AG04450 (cell line): Measurements from ENCODE around the gene CADM1. TPM values are rescaled to one million over a fixed set of nuclear protein-coding genes. Genes with fewer than 3 reads are reported as not detected.
A peak's percentile ranks its signal among the peaks of the same experiment; 100 is the strongest.

Experiments
- CTCF ChIA-PET: fragments of 300-600, 350-600 bp; formaldehyde crosslinking; extraction: SDS; loops from one replicate; lab custom pipeline; 2022; ENCODE audit warnings: antibody characterized with exemption, inconsistent platforms; lab: Charles Lee
- POLR2A ChIA-PET: fragments of 350-600 bp; formaldehyde crosslinking; extraction: SDS; loops from one replicate; lab custom pipeline; 2021; ENCODE audit warnings: antibody characterized with exemption, inconsistent platforms; lab: Yijun Ruan, JAX
- DNase-seq: peaks from one replicate; pipeline ENCODE4 v3.0.0-alpha.2; 2011; ENCODE audit warnings: low read depth, low spot score
- H3K27ac ChIP-seq: one replicate; pipeline ENCODE4 v1.5.1; 2012; ENCODE audit warnings: low read depth, low read length, control low read depth
- H3K27me3 ChIP-seq: one replicate; pipeline ENCODE4 v1.6.0; 2012; ENCODE audit warnings: low read length; ENCODE audit not compliant: control insufficient read depth, insufficient read depth
- H3K4me3 ChIP-seq: 2 replicates; pipeline ENCODE4 v1.5.1; 2011; ENCODE audit warnings: mild to moderate bottlenecking, low read depth, low read length, control low read depth
- H3K9me3 ChIP-seq: 2 replicates; pipeline ENCODE4 v1.5.1; 2012; ENCODE audit warnings: low read length; ENCODE audit not compliant: control insufficient read depth, insufficient read depth
- polyA plus RNA-seq: library from polyadenylated mRNA; depleted of rRNA; stranded (reverse); fragments of >200 nt; gene quantifications from 2 replicates; pipeline ENCODE4 v1.2.3, GENCODE V29; 2011
- TF ChIP-seq, protein P1 (sequence below): IDR thresholded peaks from 2 replicates; pipeline ENCODE4 v1.5.1; 2011; ENCODE audit warnings: low read depth, low read length, control low read depth, inconsistent platforms

The CADM1 gene
- polyA plus RNA-seq, 1 experiment, result 70.7 TPM

DNA sequence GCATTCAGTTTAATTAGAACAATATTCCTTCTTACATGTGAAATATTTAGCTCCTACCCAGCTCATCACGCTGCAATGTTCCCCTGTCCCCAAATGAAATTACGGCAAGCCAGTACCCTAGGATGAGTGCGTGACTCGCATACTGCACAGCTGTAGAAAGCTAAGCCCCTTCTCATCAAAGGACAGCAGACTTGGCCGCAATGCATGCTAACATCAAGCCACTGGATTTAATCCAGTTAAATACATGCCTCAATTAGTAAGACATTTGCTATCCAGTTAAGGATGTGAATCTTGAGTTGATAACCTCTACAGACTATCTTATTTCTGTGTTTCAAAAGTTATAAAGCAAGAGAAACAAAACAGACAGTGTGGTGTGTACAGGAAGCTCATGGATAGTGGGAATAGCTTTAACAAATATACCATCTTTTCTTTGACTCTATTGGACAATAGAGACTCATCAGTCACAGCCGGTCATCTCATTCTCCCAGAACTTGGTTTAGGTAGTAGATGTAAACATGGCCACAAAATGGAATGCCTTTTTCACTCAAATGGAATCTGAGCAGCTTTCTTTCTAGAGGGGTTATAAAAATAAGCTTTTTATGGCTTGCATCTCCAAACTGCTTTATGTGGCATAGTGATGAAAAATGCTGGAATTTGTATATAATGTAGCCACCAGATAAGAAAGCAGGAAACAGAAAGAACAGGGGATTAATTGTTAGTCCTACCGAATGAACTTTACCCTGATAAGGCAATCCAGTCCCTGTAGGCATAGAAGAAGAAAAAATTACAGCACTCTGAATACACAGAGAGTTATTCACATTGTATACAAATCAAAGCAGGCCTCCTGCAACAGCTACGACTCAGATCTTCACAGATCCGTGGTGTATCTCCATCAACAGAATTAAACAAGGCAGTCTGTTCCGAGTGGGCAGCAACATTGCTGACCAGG is 224.1 kb downstream of the CADM1 start:
- no peaks in the 10 kb centered on the region for H3K9me3 ChIP-seq
- TF ChIP-seq, protein P1, sequence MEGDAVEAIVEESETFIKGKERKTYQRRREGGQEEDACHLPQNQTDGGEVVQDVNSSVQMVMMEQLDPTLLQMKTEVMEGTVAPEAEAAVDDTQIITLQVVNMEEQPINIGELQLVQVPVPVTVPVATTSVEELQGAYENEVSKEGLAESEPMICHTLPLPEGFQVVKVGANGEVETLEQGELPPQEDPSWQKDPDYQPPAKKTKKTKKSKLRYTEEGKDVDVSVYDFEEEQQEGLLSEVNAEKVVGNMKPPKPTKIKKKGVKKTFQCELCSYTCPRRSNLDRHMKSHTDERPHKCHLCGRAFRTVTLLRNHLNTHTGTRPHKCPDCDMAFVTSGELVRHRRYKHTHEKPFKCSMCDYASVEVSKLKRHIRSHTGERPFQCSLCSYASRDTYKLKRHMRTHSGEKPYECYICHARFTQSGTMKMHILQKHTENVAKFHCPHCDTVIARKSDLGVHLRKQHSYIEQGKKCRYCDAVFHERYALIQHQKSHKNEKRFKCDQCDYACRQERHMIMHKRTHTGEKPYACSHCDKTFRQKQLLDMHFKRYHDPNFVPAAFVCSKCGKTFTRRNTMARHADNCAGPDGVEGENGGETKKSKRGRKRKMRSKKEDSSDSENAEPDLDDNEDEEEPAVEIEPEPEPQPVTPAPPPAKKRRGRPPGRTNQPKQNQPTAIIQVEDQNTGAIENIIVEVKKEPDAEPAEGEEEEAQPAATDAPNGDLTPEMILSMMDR, result no peak
- peak overlapping the region; percentile 79 for H3K27ac ChIP-seq
- no peak overlapping the region for H3K4me3 ChIP-seq
- ChIA-PET POLR2A (interaction anchor here (0.7 to 1.5 kb wide), 8 partner anchors 29 to 342 kb away, joined by 3 to 11 read pairs (median 4); no protein-coding TSS in a partner anchor), CTCF (interaction anchor here (0.6 to 2.6 kb wide), 8 partner anchors 10 to 596 kb away, joined by 3 to 11 read pairs (median 3); partner anchors contain the start of gene CADM1)
- no peaks in the 10 kb centered on the region for H3K27me3 ChIP-seq
- DNase-seq, result peak; percentile 63

DNA sequence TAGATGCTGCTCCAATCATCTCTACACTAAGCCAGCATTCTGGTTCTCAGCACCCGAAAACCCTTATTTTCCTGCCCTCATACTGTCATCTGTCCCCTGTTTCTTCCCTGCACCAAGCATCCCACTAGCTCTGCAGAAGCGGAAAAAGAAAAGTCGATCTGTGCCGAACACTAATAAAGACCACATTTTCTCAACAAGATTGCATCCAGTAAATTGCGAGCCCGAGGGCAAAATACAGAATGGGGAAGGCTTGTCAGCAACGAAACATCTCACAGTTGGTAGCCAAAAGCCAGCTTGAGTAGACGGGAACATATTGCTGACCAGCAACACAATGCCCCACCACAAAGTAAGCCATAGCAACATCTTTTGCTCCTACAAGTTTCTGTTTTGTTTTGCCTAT is 227.4 kb downstream of the CADM1 start:
- no peaks in the 10 kb centered on the region for H3K9me3 ChIP-seq
- H3K27me3 ChIP-seq, result no peaks in the 10 kb centered on the region
- H3K27ac ChIP-seq, result no peak overlapping the region
- ChIA-PET POLR2A (no interaction called here), CTCF (no interaction called here)
- DNase-seq, result no peak
- H3K4me3 ChIP-seq, result no peak overlapping the region
- TF ChIP-seq, protein P1, result no peak

DNA sequence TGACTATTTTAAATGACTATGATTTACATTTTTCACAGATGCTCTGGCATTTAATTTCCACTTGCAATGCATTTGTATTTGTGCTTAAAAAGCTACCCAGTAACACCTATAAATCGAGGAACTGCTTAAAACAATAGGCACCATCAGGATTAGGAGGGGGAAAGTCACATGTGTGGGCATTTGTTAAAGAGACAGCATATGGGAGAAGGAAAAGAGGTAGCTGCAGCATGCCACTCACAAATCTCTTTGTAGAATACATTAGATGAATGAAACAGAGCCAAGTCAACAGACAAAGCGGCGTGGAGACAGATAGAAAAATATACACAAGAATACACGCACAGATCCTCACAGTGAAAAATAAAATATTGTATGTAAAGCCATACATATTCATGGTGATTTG is 228.0 kb downstream of the CADM1 start:
- Histone ChIP-seq H3K27ac (no peak overlapping the region), H3K9me3 (no peaks in the 10 kb centered on the region), H3K27me3 (no peaks in the 10 kb centered on the region), H3K4me3 (no peak overlapping the region)
- TF ChIP-seq, protein P1, result no peak
- CTCF ChIA-PET, result interaction anchor here (0.8 kb wide), 1 partner anchor 9 kb away, joined by 3 read pairs; no protein-coding TSS in a partner anchor
- POLR2A ChIA-PET, result no interaction called here
- DNase-seq, result no peak

DNA sequence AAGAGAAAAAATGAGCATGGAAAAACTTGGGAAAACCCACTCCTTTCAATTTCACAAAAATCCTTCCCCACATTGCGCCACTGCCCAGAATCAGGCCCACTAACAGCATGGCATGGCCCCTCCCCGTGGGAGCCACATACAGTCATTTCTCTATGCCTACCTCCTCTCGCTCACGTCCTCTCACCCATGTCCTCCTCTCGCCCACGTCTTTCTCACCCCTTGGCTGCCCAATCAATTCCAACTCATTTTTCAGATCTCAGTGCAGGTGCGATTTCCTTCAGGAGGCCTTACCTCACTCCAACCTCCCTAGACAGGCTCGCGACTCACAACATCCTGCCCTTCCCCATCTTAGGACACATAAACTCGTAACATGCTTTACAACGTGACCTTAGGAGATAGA is 229.2 kb downstream of the CADM1 start:
- TF ChIP-seq, protein P1, result no peak
- Histone ChIP-seq H3K27ac (no peak overlapping the region), H3K4me3 (no peak overlapping the region), H3K27me3 (no peaks in the 10 kb centered on the region), H3K9me3 (no peaks in the 10 kb centered on the region)
- ChIA-PET CTCF (no interaction called here), POLR2A (no interaction called here)
- DNase-seq, result no peak

DNA sequence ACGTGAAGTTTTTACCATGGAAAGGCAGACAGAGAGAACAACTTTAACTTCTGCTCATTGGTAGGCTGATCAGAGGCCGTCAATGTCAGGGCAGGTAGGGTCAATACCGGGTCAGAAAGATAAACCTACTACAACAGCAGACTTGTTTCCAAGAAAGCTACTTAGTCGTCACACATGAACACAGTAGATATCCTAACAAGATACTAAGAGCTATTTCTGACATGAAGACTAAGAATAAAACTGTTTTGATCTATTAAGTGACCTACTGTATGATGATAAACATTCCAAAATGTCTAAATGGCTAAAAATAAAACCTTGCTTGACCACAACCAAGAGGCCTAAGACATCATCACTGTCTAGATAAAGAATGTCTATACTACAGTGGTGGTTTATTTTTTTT is 231.3 kb downstream of the CADM1 start:
- H3K4me3 ChIP-seq, result no peak overlapping the region
- no peaks in the 10 kb centered on the region for H3K9me3 ChIP-seq
- H3K27me3 ChIP-seq, result no peaks in the 10 kb centered on the region
- ChIA-PET CTCF (no interaction called here), POLR2A (no interaction called here)
- H3K27ac ChIP-seq, result no peak overlapping the region
- no peak for DNase-seq
- TF ChIP-seq, protein P1, result no peak
